Spleen (tissue), 11 donors: ENCODE results near the gene ZNF687. TPM values are rescaled to one million over a fixed set of nuclear protein-coding genes. Genes with fewer than 3 reads are reported as not detected.

Source experiments
- DNase-seq: peaks from one replicate; pipeline ENCODE4 v3.0.0-alpha.2; 2020
- H3K27ac ChIP-seq, 8 donors: fragments of 200-600 bp; sonication (generic) in 7 of 8; 1 replicate in 4 of 8; 2 replicates in 4 of 8; pipeline versions ENCODE4 v1.5.0 to v1.8.0; 2016 to 2021; ENCODE audit warnings: inconsistent platforms in 4 of 8, mild to moderate bottlenecking in 4 of 8, moderate library complexity in 1 of 8
- H3K27me3 ChIP-seq, 7 donors: fragments of 200-600 bp; sonication (generic) in 6 of 7; replicated peaks in 1 of 7; 1 replicate in 4 of 7; 2 replicates in 3 of 7; pipeline versions ENCODE4 v1.5.0 to v1.8.0; 2016 to 2021; ENCODE audit warnings: inconsistent platforms in 3 of 7, mild to moderate bottlenecking in 1 of 7
- H3K36me3 ChIP-seq, 6 donors: fragments of 200-600 bp; sonication (generic) in 5 of 6; 1 replicate in 4 of 6; 2 replicates in 2 of 6; pipeline versions ENCODE4 v1.5.0 to v1.8.0; 2016 to 2021; ENCODE audit warnings: inconsistent platforms in 2 of 6
- H3K4me1 ChIP-seq, 6 donors: fragments of 200-600 bp; sonication (generic) in 5 of 6; 1 replicate in 3 of 6; 2 replicates in 3 of 6; pipeline versions ENCODE4 v1.5.0 to v1.8.0; 2016 to 2021; ENCODE audit warnings: inconsistent platforms in 3 of 6
- H3K4me3 ChIP-seq, 8 donors: fragments of 200-600 bp; sonication (generic) in 7 of 8; 1 replicate in 4 of 8; 2 replicates in 4 of 8; pipeline versions ENCODE4 v1.5.0 to v1.8.0; 2016 to 2021; ENCODE audit warnings: inconsistent platforms in 4 of 8, mild to moderate bottlenecking in 4 of 8, moderate library complexity in 2 of 8
- H3K9me3 ChIP-seq, 8 donors: fragments of 200-600 bp; sonication (generic) in 7 of 8; 1 replicate in 4 of 8; 2 replicates in 4 of 8; pipeline versions ENCODE4 v1.5.0 to v1.8.0; 2016 to 2021; ENCODE audit warnings: inconsistent platforms in 4 of 8
- POLR2A ChIP-seq, 3 donors: fragments of 450-650 bp; IDR thresholded peaks; one replicate each; pipeline ENCODE4 v1.5.1; 2017; ENCODE audit warnings: antibody characterized with exemption in 3 of 3, mild to moderate bottlenecking in 1 of 3
- POLR2AphosphoS5 ChIP-seq, 3 donors: sonication (generic); formaldehyde crosslinking; IDR thresholded peaks; one replicate each; pipeline ENCODE4 v1.5.1; 2017; ENCODE audit warnings: antibody characterized with exemption in 3 of 3
- WGBS, 5 donors: extraction: QIAGEN DNeasy Blood & Tissue Kit in 3 of 5; methylation state at CpG; one replicate each; pipeline versions ENCODE4 v1.1.5 to v1.1.7; 2013 to 2018; 5-methylcytosine and 5-hydroxymethylcytosine counted together
- intact Hi-C: fragments of 100-400 bp; cut with DNase I; formaldehyde crosslinking; loops from one replicate; pipeline ENCODE4 v1.15.0; 2023; ENCODE audit warnings: low total_unique reads
- polyA plus RNA-seq, 3 donors: library from polyadenylated mRNA; stranded (reverse); fragments of 200-250 nt; gene quantifications; one replicate each; pipeline ENCODE4 v1.2.1, GENCODE V29; 2013
- total RNA-seq, 7 donors: library from RNA; depleted of rRNA in 3 of 7; stranded (reverse); fragments of >200 nt in 3 of 7; fragmentation: NEBNext Ultra II Directional in 4 of 7; extraction: Animal tissue kit (Norgen Biotek cat#: 25700) in 4 of 7; gene quantifications; one replicate each; pipeline versions ENCODE4 v1.1.0 to v1.2.1, GENCODE V29; 2016 to 2021
- TF ChIP-seq, protein P1 (sequence below), 11 experiments: fragments of 200-600 bp in 7 of 11; fragments of 450-650 bp in 4 of 11; sonication (generic) in 4 of 11; IDR thresholded peaks in 8 of 11; conservative IDR thresholded peaks in 3 of 11; 1 replicate in 7 of 11; 2 replicates in 4 of 11; pipeline versions ENCODE4 v1.4.0 to v1.8.0; 2016 to 2021; ENCODE audit warnings: antibody characterized with exemption in 11 of 11, inconsistent platforms in 4 of 11, mild to moderate bottlenecking in 1 of 11
- donor health status: healthy with polysubstance abuse.
- donor health status: DM: no; HTN: no; CAD: no; lungs with moderate emphysema.
- donor health status: DM: no; HTN: no; CAD: no.
- donor health status: Bipolar disorder and iron deficiency.
- donor health status: healthy.
- donor health status: DM: no; HTN: no; CAD: no.
- donor health status: DM: yes; HTN: yes; CAD: no.

ZNF687 gene
- total and polyA plus RNA-seq, 10 donors: 9.1 to 46.6 (median 30.4) TPM

DNA sequence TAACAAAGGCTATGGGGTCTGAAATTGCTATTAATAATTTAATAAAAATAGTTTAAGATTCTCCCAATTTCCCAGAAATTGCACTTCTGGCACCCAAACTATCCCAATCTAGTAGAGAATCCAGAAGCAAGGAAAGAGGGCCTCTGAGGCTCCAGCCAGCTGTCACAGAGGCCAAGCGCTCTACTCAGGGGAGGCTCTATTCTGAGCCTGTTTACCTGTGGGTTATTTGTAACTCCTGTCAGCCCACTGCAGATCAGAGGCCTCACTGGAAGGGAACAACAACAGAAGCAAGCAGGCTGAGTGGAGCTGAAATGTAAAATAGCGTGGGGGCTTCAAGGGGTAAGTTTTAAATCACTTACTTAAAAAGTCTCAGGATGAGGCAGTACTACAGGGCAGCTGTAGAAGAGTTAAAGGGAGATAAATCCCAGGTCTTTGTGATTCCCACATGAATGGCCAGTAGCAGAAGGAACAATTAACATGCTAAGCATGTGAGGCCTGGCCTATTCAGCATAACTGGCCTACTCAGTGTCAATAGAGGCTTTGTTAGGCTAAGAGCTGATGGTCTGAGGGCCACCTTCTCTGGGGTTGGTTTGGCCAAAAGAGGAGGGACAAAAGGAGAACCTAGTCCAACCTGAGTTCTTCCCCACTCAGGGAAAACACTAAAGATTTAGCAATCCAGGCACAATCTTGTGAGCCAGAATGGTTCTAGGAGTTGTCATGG, 12.8 kb downstream of the ZNF687 start:
- no peak for DNase-seq
- peaks cover 9 to 100% (median 100%) of the 10 kb centered on the region in 6 donors for H3K36me3 ChIP-seq
- H3K4me3 ChIP-seq: no peak overlapping the region
- 90 to 98% (median 96%) methylated on average over 2 of the region's 2 CpGs for WGBS, 5 donors
- peaks cover 0 to 20% (median under 1%) of the 10 kb centered on the region in 6 donors for H3K4me1 ChIP-seq
- TF ChIP-seq, protein P1, sequence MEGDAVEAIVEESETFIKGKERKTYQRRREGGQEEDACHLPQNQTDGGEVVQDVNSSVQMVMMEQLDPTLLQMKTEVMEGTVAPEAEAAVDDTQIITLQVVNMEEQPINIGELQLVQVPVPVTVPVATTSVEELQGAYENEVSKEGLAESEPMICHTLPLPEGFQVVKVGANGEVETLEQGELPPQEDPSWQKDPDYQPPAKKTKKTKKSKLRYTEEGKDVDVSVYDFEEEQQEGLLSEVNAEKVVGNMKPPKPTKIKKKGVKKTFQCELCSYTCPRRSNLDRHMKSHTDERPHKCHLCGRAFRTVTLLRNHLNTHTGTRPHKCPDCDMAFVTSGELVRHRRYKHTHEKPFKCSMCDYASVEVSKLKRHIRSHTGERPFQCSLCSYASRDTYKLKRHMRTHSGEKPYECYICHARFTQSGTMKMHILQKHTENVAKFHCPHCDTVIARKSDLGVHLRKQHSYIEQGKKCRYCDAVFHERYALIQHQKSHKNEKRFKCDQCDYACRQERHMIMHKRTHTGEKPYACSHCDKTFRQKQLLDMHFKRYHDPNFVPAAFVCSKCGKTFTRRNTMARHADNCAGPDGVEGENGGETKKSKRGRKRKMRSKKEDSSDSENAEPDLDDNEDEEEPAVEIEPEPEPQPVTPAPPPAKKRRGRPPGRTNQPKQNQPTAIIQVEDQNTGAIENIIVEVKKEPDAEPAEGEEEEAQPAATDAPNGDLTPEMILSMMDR (IDR thresholded peaks at IDR 0.05 in 8 of 11, conservative IDR thresholded peaks at IDR 0.05 in 3 of 11): no peak
- TF ChIP-seq POLR2A (IDR thresholded peaks at IDR 0.05) (no peak), POLR2AphosphoS5 (IDR thresholded peaks at IDR 0.05) (no peak)
- intact Hi-C loops: no loop called here
- no peak overlapping the region for H3K27ac ChIP-seq
- no peaks in the 10 kb centered on the region for H3K27me3 ChIP-seq
- no peaks in the 10 kb centered on the region for H3K9me3 ChIP-seq

DNA sequence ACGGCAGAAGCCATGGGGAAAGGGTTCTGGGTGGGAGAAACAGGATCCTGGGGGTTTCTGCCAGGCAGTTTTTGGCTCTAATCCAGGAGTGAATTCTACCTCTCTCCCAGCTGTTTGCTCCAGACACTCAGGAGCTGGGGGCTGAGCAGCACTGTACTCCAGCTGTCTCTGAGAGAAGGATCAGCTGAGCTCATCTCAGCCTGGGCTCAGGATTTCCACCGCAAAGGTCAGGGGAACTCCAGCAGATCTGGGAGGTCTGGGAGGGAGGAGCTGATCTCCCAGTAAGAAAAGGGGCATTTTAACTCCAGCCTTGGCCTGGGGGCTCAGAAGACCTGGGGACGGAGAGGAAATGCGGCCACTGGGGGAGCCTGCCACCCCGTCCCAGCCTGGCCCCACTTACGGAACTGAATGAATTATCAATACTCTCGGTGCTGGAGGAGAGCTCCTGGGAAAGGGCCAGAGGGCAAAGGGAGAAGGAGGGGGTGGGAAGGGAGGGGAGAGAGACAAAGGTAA, 27.8 kb downstream of the ZNF687 start:
- peaks cover 4 to 59% (median 37%) of the 10 kb centered on the region in 6 donors for H3K4me1 ChIP-seq
- intact Hi-C loops: no loop called here
- TF ChIP-seq POLR2A (IDR thresholded peaks at IDR 0.05) (no peak), POLR2AphosphoS5 (IDR thresholded peaks at IDR 0.05) (no peak)
- TF ChIP-seq, protein P1 (IDR thresholded peaks at IDR 0.05 in 8 of 11, conservative IDR thresholded peaks at IDR 0.05 in 3 of 11): no peak

DNA sequence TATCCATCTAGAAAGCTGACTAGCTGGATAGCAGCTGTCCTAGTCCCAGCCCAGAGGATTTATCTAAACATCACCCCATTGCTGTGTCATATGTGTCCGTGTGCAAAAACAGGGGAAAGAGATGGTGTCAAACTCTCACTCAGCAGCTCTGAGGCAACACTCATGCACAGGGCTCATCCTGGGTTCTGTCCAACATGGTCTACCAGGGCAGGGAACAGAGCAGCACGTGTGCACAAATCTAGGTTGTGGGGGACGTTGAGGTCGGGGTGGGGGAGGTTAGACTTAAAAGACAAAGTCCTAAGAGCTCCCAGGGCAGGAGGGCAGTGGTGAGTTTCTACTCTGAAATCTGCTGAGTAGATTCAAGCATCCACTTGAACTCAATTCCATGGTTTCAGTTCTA, 28.9 kb downstream of the ZNF687 start:
- DNase-seq: no peak
- peaks cover 4 to 64% (median 37%) of the 10 kb centered on the region in 6 donors for H3K4me1 ChIP-seq
- no peak overlapping the region for H3K4me3 ChIP-seq
- 73 to 88% (median 75%) methylated on average over 4 of the region's 4 CpGs for WGBS, 5 donors
- H3K27ac ChIP-seq: peak overlapping the region in 6 of 8 donors; percentile 39 to 68 (median 52)
- no peaks in the 10 kb centered on the region for H3K9me3 ChIP-seq
- no peaks in the 10 kb centered on the region for H3K27me3 ChIP-seq
- intact Hi-C loops: no loop called here
- H3K36me3 ChIP-seq: peaks cover 2 to 100% (median 88%) of the 10 kb centered on the region in 6 donors
- TF ChIP-seq, protein P1 (IDR thresholded peaks at IDR 0.05 in 8 of 11, conservative IDR thresholded peaks at IDR 0.05 in 3 of 11): no peak
- TF ChIP-seq POLR2AphosphoS5 (IDR thresholded peaks at IDR 0.05): no peak
- TF ChIP-seq POLR2A (IDR thresholded peaks at IDR 0.05): no peak

More for the DNA sequence above, 27.8 kb downstream of the ZNF687 start:
- Histone ChIP-seq H3K36me3 (peaks cover 3 to 100% (median 89%) of the 10 kb centered on the region in 6 donors), H3K9me3 (no peaks in the 10 kb centered on the region), H3K27ac (peak overlapping the region in 4 of 8 donors; percentile 2 to 39 (median 14)), H3K27me3 (no peaks in the 10 kb centered on the region), H3K4me3 (no peak overlapping the region)
- no peak for DNase-seq
- 77 to 87% (median 82%) methylated on average over 7 of the region's 7 CpGs for WGBS, 5 donors
